ENCODE data around the gene SCG5. TPM values are rescaled to one million over a fixed set of nuclear protein-coding genes. Genes with fewer than 3 reads are reported as not detected.

Gene SCG5
- total and polyA plus RNA-seq, 2 donors (not counting 3 experiments of a cell fraction or from before 2014, with no cell fraction given), result 3.3 to 3.9 TPM

DNA sequence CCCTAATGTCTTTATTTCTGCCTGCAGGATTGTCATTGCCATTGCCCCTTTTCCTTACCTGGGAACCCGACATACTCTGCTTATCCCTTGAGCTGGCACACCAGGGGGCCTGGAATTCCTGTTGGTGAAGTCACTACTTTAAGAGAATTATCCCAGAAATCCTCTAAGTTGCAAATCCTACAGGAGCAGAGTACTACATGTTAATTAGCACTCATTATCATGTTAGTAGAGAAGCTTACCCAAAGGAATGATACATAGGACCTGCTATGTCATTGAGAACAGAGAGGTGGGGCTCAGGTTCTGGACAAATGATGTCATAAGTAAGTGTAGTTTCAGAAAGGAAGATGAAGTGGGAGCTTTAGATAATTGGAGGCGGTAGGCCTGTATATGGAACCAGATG is 27.4 kb downstream of the SCG5 start:
- intact Hi-C loops (cut with micrococcal nuclease), result no loop called here
- FAIRE-seq, result no peak
- no peak overlapping the region for H3K4me2 ChIP-seq (ENCODE audit: insufficient read depth, low read length)
- H4K20me1 ChIP-seq (replicated peaks; ENCODE audit: control insufficient read depth, extremely low read depth, insufficient read depth, low read length), result no peaks in the 10 kb centered on the region
- H3K4me1 ChIP-seq (ENCODE audit: control insufficient read depth, extremely low read depth, insufficient read depth, low read length), result no peaks in the 10 kb centered on the region
- BruUV-seq (replicated peaks), result no TSS peak
- no peaks in the 10 kb centered on the region for H3K79me2 ChIP-seq (ENCODE audit: control insufficient read depth, insufficient read depth, low read length)
- ChIA-PET CTCF (interaction anchor here (0.8 to 2.6 kb wide), 7 partner anchors 10 to 326 kb away, joined by 3 to 13 read pairs (median 5); no protein-coding TSS in a partner anchor), POLR2A (no interaction called here)
- H3K9ac ChIP-seq (replicated peaks; ENCODE audit: extremely low read depth, insufficient read depth, low read length), result no peak overlapping the region
- H3K27me3 ChIP-seq (ENCODE audit: control insufficient read depth in 2 of 2, insufficient read depth in 2 of 2, low read length in 2 of 2), result no peaks in the 10 kb centered on the region
- DNase-seq (ENCODE audit: low read depth, low spot score), result no peak
- no peak overlapping the region for H2AFZ ChIP-seq (ENCODE audit: low read depth, low read length)
- no peak overlapping the region for H3K27ac ChIP-seq (ENCODE audit: insufficient read depth, low read depth, low read length)
- no peak for TF ChIP-seq FOS (IDR thresholded peaks at IDR 0.05; ENCODE audit: borderline replicate concordance, insufficient read depth, low read length)
- TF ChIP-seq GATA2 (IDR thresholded peaks at IDR 0.05; ENCODE audit: insufficient read depth, insufficient read length, low read depth, low read length), result no peak
- TF ChIP-seq MYC (IDR thresholded peaks at IDR 0.05; ENCODE audit: low read depth, low read length), result no peak
- no peak for TF ChIP-seq POLR2AphosphoS5 (IDR thresholded peaks at IDR 0.05; ENCODE audit: insufficient read depth, low read depth, low read length)
- TF ChIP-seq, protein P1, sequence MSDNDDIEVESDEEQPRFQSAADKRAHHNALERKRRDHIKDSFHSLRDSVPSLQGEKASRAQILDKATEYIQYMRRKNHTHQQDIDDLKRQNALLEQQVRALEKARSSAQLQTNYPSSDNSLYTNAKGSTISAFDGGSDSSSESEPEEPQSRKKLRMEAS (IDR thresholded peaks at IDR 0.05; ENCODE audit: insufficient read depth, insufficient read length), result no peak
- TF ChIP-seq EZH2 (IDR thresholded peaks at IDR 0.05; ENCODE audit: borderline replicate concordance, low read depth, low read length, severe bottlenecking), result no peak
- TF ChIP-seq, protein P2, sequence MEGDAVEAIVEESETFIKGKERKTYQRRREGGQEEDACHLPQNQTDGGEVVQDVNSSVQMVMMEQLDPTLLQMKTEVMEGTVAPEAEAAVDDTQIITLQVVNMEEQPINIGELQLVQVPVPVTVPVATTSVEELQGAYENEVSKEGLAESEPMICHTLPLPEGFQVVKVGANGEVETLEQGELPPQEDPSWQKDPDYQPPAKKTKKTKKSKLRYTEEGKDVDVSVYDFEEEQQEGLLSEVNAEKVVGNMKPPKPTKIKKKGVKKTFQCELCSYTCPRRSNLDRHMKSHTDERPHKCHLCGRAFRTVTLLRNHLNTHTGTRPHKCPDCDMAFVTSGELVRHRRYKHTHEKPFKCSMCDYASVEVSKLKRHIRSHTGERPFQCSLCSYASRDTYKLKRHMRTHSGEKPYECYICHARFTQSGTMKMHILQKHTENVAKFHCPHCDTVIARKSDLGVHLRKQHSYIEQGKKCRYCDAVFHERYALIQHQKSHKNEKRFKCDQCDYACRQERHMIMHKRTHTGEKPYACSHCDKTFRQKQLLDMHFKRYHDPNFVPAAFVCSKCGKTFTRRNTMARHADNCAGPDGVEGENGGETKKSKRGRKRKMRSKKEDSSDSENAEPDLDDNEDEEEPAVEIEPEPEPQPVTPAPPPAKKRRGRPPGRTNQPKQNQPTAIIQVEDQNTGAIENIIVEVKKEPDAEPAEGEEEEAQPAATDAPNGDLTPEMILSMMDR (IDR thresholded peaks at IDR 0.05; ENCODE audit: extremely low read depth in 1 of 2, insufficient read depth in 1 of 2, low read depth in 1 of 2, low read length in 2 of 2), result no peak
- TF ChIP-seq JUN (IDR thresholded peaks at IDR 0.05; ENCODE audit: borderline replicate concordance, insufficient read depth, insufficient read length, low read depth), result no peak
- TF ChIP-seq POLR2A (IDR thresholded peaks at IDR 0.05; ENCODE audit: low read depth, low read length), result no peak
- H3K36me3 ChIP-seq (ENCODE audit: control insufficient read depth in 2 of 2, extremely low read depth in 1 of 2, insufficient read depth in 2 of 2, low read length in 2 of 2), result peaks cover 0 to 4% of the 10 kb centered on the region in 2 experiments
- no peaks in the 10 kb centered on the region for H3K9me3 ChIP-seq (replicated peaks; ENCODE audit: control insufficient read depth, insufficient read depth, low read length)
- H3K4me3 ChIP-seq (replicated peaks in 1 of 3; ENCODE audit: insufficient read depth in 1 of 3, low read depth in 1 of 3, low read length in 3 of 3), result no peak overlapping the region
- no peaks in the 10 kb centered on the region for H3K9me1 ChIP-seq (replicated peaks; ENCODE audit: control insufficient read depth, extremely low read depth, insufficient read depth, low read length)
- dilution Hi-C loops (cut with MboI; ENCODE audit: extremely low pct_ligation_motif_present, low sequenced_read_pairs), result no loop called here
